ENCODE results near the gene TNF. TPM values are rescaled to one million over a fixed set of nuclear protein-coding genes. Genes with fewer than 3 reads are reported as not detected.

Gene TNF
- total and polyA plus RNA-seq, 2 donors (not counting 3 experiments of a cell fraction or from before 2014, with no cell fraction given): not detected

GRCh38 chr6:31534521-31535040, 40.8 kb upstream of the TNF start:
- H3K9ac ChIP-seq (replicated peaks; ENCODE audit: extremely low read depth, insufficient read depth, low read length): no peak overlapping the region
- H3K4me2 ChIP-seq (ENCODE audit: insufficient read depth, low read length): no peak overlapping the region
- H3K4me3 ChIP-seq (replicated peaks in 1 of 3; ENCODE audit: insufficient read depth in 1 of 3, low read depth in 1 of 3, low read length in 3 of 3): no peak overlapping the region
- TF ChIP-seq MAX (IDR thresholded peaks at IDR 0.05; ENCODE audit: insufficient read depth, insufficient read length): no peak
- no peak for TF ChIP-seq FOS (IDR thresholded peaks at IDR 0.05; ENCODE audit: borderline replicate concordance, insufficient read depth, low read length)
- TF ChIP-seq EZH2 (IDR thresholded peaks at IDR 0.05; ENCODE audit: borderline replicate concordance, low read depth, low read length, severe bottlenecking): no peak
- no peak for TF ChIP-seq GATA2 (IDR thresholded peaks at IDR 0.05; ENCODE audit: insufficient read depth, insufficient read length, low read depth, low read length)
- TF ChIP-seq CTCF (IDR thresholded peaks at IDR 0.05; ENCODE audit: extremely low read depth in 1 of 2, insufficient read depth in 1 of 2, low read depth in 1 of 2, low read length in 2 of 2): no peak
- peaks cover 3% of the 10 kb centered on the region for H4K20me1 ChIP-seq (replicated peaks; ENCODE audit: control insufficient read depth, extremely low read depth, insufficient read depth, low read length)
- peaks cover 12% of the 10 kb centered on the region for H3K4me1 ChIP-seq (ENCODE audit: control insufficient read depth, extremely low read depth, insufficient read depth, low read length)
- DNase-seq (ENCODE audit: low read depth, low spot score) (no peak), FAIRE-seq (no peak)
- H3K36me3 ChIP-seq (ENCODE audit: control insufficient read depth in 2 of 2, extremely low read depth in 1 of 2, insufficient read depth in 2 of 2, low read length in 2 of 2): peaks cover 45 to 72% of the 10 kb centered on the region in 2 experiments
- H2AFZ ChIP-seq (ENCODE audit: low read depth, low read length): no peak overlapping the region
- dilution Hi-C loops (cut with MboI; ENCODE audit: extremely low pct_ligation_motif_present, low sequenced_read_pairs) (no loop called here), intact Hi-C loops (cut with micrococcal nuclease) (no loop called here)
- POLR2A ChIA-PET: no interaction called here
- H3K9me1 ChIP-seq (replicated peaks; ENCODE audit: control insufficient read depth, extremely low read depth, insufficient read depth, low read length): no peaks in the 10 kb centered on the region
- BruUV-seq (replicated peaks): no TSS peak
- H3K27me3 ChIP-seq (ENCODE audit: control insufficient read depth in 2 of 2, insufficient read depth in 2 of 2, low read length in 2 of 2): no peaks in the 10 kb centered on the region
- H3K79me2 ChIP-seq (ENCODE audit: control insufficient read depth, insufficient read depth, low read length): peaks cover 61% of the 10 kb centered on the region
- no peaks in the 10 kb centered on the region for H3K9me3 ChIP-seq (replicated peaks; ENCODE audit: control insufficient read depth, insufficient read depth, low read length)
- no peak overlapping the region for H3K27ac ChIP-seq (ENCODE audit: insufficient read depth, low read depth, low read length)
- CTCF ChIA-PET: no interaction called here

Measured in endothelial cell of umbilical vein (primary cell).